Stimulated activated naive B cell treated with anti-CD40 and anti-IgM and Interleukin-4, amounts not matched to agents 10 μg/mL and 1 μg/mL and 100 μg/mL, for 72 hours (primary cell): ENCODE data around the gene MIA3.

Experiments
- ATAC-seq, 2 donors: fragments of 150-1000 bp; cut with Tn5 transposase; replicated peaks; 2 replicates each; pipeline ENCODE4 v1.10.0; 2021; ENCODE audit warnings: moderate library complexity in 1 of 2
- DNase-seq: peaks from one replicate; pipeline ENCODE4 v3.0.0; 2021
- H3K27ac Mint-ChIP-seq: one replicate; pipeline ENCODE4 v1.8.0; 2022; ENCODE audit warnings: mild to moderate bottlenecking, mixed read lengths
- H3K27me3 Mint-ChIP-seq, 2 donors: one replicate each; pipeline ENCODE4 v1.8.0; 2022; ENCODE audit warnings: mixed read lengths in 2 of 2
- H3K36me3 Mint-ChIP-seq, 2 donors: one replicate each; pipeline ENCODE4 v1.8.0; 2022; ENCODE audit warnings: mixed read lengths in 2 of 2, mild to moderate bottlenecking in 1 of 2
- H3K4me1 Mint-ChIP-seq, 2 donors: one replicate each; pipeline ENCODE4 v1.8.0; 2022; ENCODE audit warnings: mixed read lengths in 2 of 2, mild to moderate bottlenecking in 1 of 2
- H3K4me3 Mint-ChIP-seq, 2 donors: one replicate each; pipeline ENCODE4 v1.8.0; 2022; ENCODE audit warnings: mild to moderate bottlenecking in 2 of 2, mixed read lengths in 2 of 2, moderate library complexity in 1 of 2
- H3K9me3 Mint-ChIP-seq, 2 donors: one replicate each; pipeline ENCODE4 v1.8.0; 2022; ENCODE audit warnings: mixed read lengths in 2 of 2, mild to moderate bottlenecking in 1 of 2

Gene MIA3

GRCh38 chr1:222632749-222633148 lies 14.9 kb downstream of the MIA3 start:
- Mint-ChIP-seq H3K36me3 (peaks cover 39 to 71% of the 10 kb centered on the region in 2 donors), H3K27ac (no peak overlapping the region), H3K27me3 (no peaks in the 10 kb centered on the region)

GRCh38 chr1:222634180-222635013 lies 16.5 kb downstream of the MIA3 start:
- peaks cover 30 to 63% of the 10 kb centered on the region in 2 donors for H3K36me3 Mint-ChIP-seq

More at GRCh38 chr1:222632749-222633148, 14.9 kb downstream of the MIA3 start:
- Mint-ChIP-seq H3K4me1 (peaks cover 7 to 16% of the 10 kb centered on the region in 2 donors), H3K4me3 (no peak overlapping the region), H3K9me3 (no peaks in the 10 kb centered on the region)
- no peak for DNase-seq
- ATAC-seq: no peak

GRCh38 chr1:222641269-222641948 lies 23.5 kb downstream of the MIA3 start:
- Mint-ChIP-seq H3K9me3 (no peaks in the 10 kb centered on the region), H3K27ac (no peak overlapping the region), H3K36me3 (peaks cover 16 to 24% of the 10 kb centered on the region in 2 donors), H3K4me3 (no peak overlapping the region), H3K4me1 (peaks cover 6 to 19% of the 10 kb centered on the region in 2 donors), H3K27me3 (no peaks in the 10 kb centered on the region)
- ATAC-seq: no peak
- no peak for DNase-seq

More at GRCh38 chr1:222634180-222635013, 16.5 kb downstream of the MIA3 start:
- Mint-ChIP-seq H3K9me3 (no peaks in the 10 kb centered on the region), H3K27me3 (no peaks in the 10 kb centered on the region), H3K27ac (no peak overlapping the region), H3K4me1 (peaks cover 7 to 16% of the 10 kb centered on the region in 2 donors), H3K4me3 (no peak overlapping the region)
- ATAC-seq (peak; percentile 80 to 81), DNase-seq (peak; percentile 56)

- ATAC-seq: no peak
- Mint-ChIP-seq H3K4me1 (peaks cover 6 to 19% of the 10 kb centered on the region in 2 donors), H3K9me3 (no peaks in the 10 kb centered on the region), H3K27ac (no peak overlapping the region), H3K36me3 (peaks cover 10 to 18% of the 10 kb centered on the region in 2 donors), H3K27me3 (no peaks in the 10 kb centered on the region), H3K4me3 (no peak overlapping the region)
- no peak for DNase-seq
These were observed 24.6 kb downstream of the MIA3 start for GRCh38 chr1:222642468-222642867.

GRCh38 chr1:222643606-222643937 lies 25.7 kb downstream of the MIA3 start:
- no peaks in the 10 kb centered on the region for H3K9me3 Mint-ChIP-seq
- peak overlapping the region; percentile 97 to 98 for H3K4me3 Mint-ChIP-seq
- ATAC-seq: no peak
- no peak for DNase-seq
- peaks cover 12 to 20% of the 10 kb centered on the region in 2 donors for H3K36me3 Mint-ChIP-seq
- H3K27ac Mint-ChIP-seq: peak overlapping the region; percentile 97
- no peaks in the 10 kb centered on the region for H3K27me3 Mint-ChIP-seq
- H3K4me1 Mint-ChIP-seq: peaks cover 6 to 19% of the 10 kb centered on the region in 2 donors

- Mint-ChIP-seq H3K27me3 (no peaks in the 10 kb centered on the region), H3K27ac (peak overlapping the region; percentile 97), H3K9me3 (no peaks in the 10 kb centered on the region), H3K36me3 (peaks cover 11 to 18% of the 10 kb centered on the region in 2 donors), H3K4me3 (peak overlapping the region; percentile 97 to 98), H3K4me1 (peaks cover 6 to 19% of the 10 kb centered on the region in 2 donors)
- ATAC-seq (peak; percentile 97 to 98), DNase-seq (peak; percentile 98)
These were observed 26.2 kb downstream of the MIA3 start for GRCh38 chr1:222643938-222644635.

GRCh38 chr1:222644636-222644980 lies 26.7 kb downstream of the MIA3 start:
- Mint-ChIP-seq H3K27ac (peak overlapping the region; percentile 97), H3K36me3 (peaks cover 9 to 17% of the 10 kb centered on the region in 2 donors), H3K9me3 (no peaks in the 10 kb centered on the region), H3K4me1 (peaks cover 6 to 19% of the 10 kb centered on the region in 2 donors), H3K4me3 (peak overlapping the region; percentile 97 to 98), H3K27me3 (no peaks in the 10 kb centered on the region)
- ATAC-seq: peak in 1 of 2 donors; percentile 11
- DNase-seq: no peak

GRCh38 chr1:222652676-222653075 lies 34.8 kb downstream of the MIA3 start:
- ATAC-seq: no peak
- Mint-ChIP-seq H3K27me3 (no peaks in the 10 kb centered on the region), H3K9me3 (no peaks in the 10 kb centered on the region), H3K4me3 (no peak overlapping the region), H3K27ac (peak overlapping the region; percentile 71), H3K4me1 (peaks cover 19 to 41% of the 10 kb centered on the region in 2 donors), H3K36me3 (peaks cover 39 to 58% of the 10 kb centered on the region in 2 donors)
- no peak for DNase-seq

GRCh38 chr1:222653178-222653827 lies 35.4 kb downstream of the MIA3 start:
- Mint-ChIP-seq H3K9me3 (no peaks in the 10 kb centered on the region), H3K27me3 (no peaks in the 10 kb centered on the region), H3K4me1 (peaks cover 19 to 43% of the 10 kb centered on the region in 2 donors), H3K36me3 (peaks cover 40 to 59% of the 10 kb centered on the region in 2 donors), H3K27ac (peak overlapping the region; percentile 71), H3K4me3 (no peak overlapping the region)
- peak; percentile 65 to 69 for ATAC-seq
- no peak for DNase-seq

GRCh38 chr1:222654849-222655248 lies 37.0 kb downstream of the MIA3 start:
- Mint-ChIP-seq H3K36me3 (peaks cover 44 to 59% of the 10 kb centered on the region in 2 donors), H3K4me3 (peak overlapping the region; percentile 33 to 56), H3K27me3 (no peaks in the 10 kb centered on the region), H3K27ac (peak overlapping the region; percentile 80), H3K9me3 (no peaks in the 10 kb centered on the region), H3K4me1 (peaks cover 19 to 47% of the 10 kb centered on the region in 2 donors)
- ATAC-seq (peak; percentile 94 to 95), DNase-seq (peak; percentile 39)

GRCh38 chr1:222656391-222657155 lies 38.7 kb downstream of the MIA3 start:
- H3K27ac Mint-ChIP-seq: peak overlapping the region; percentile 77
- H3K4me3 Mint-ChIP-seq: no peak overlapping the region
- DNase-seq (no peak), ATAC-seq (no peak)
- no peaks in the 10 kb centered on the region for H3K9me3 Mint-ChIP-seq
- H3K36me3 Mint-ChIP-seq: peaks cover 43 to 62% of the 10 kb centered on the region in 2 donors
- H3K4me1 Mint-ChIP-seq: peaks cover 19 to 47% of the 10 kb centered on the region in 2 donors
- H3K27me3 Mint-ChIP-seq: no peaks in the 10 kb centered on the region

- no peak for ATAC-seq
- H3K36me3 Mint-ChIP-seq: peaks cover 39 to 55% of the 10 kb centered on the region in 2 donors
These were observed 40.0 kb downstream of the MIA3 start for GRCh38 chr1:222657899-222658298.

GRCh38 chr1:222663431-222663934 lies 45.6 kb downstream of the MIA3 start:
- ATAC-seq (no peak), DNase-seq (no peak)
- no peak overlapping the region for H3K4me3 Mint-ChIP-seq
- H3K4me1 Mint-ChIP-seq: peaks cover 1 to 2% of the 10 kb centered on the region in 2 donors
- H3K36me3 Mint-ChIP-seq: peaks cover 22 to 26% of the 10 kb centered on the region in 2 donors
- no peaks in the 10 kb centered on the region for H3K27me3 Mint-ChIP-seq
- H3K9me3 Mint-ChIP-seq: no peaks in the 10 kb centered on the region
- H3K27ac Mint-ChIP-seq: no peak overlapping the region

More at GRCh38 chr1:222657899-222658298, 40.0 kb downstream of the MIA3 start:
- Mint-ChIP-seq H3K4me1 (peaks cover 14 to 41% of the 10 kb centered on the region in 2 donors), H3K9me3 (no peaks in the 10 kb centered on the region), H3K4me3 (no peak overlapping the region), H3K27ac (peak overlapping the region; percentile 75), H3K27me3 (no peaks in the 10 kb centered on the region)
- no peak for DNase-seq
